ENCODE results near the gene FHIT. TPM values are rescaled to one million over a fixed set of nuclear protein-coding genes. Genes with fewer than 3 reads are reported as not detected.

Gene FHIT
- total RNA-seq, 1 donor from 2014 or later = 11.5 TPM

GRCh38 chr3:61157414-61157813 is 93.8 kb downstream of the FHIT start:
- no peak for DNase-seq (ENCODE audit: low read depth)
- no peaks in the 10 kb centered on the region for H3K36me3 ChIP-seq (ENCODE audit: control insufficient read depth, insufficient read depth, low read length)
- no peak for TF ChIP-seq CTCF (IDR thresholded peaks at IDR 0.05; ENCODE audit: insufficient read depth, low read length, poor library complexity, severe bottlenecking)
- no peak overlapping the region for H3K4me3 ChIP-seq (ENCODE audit: low read depth, low read length)
- no peaks in the 10 kb centered on the region for H3K27me3 ChIP-seq (ENCODE audit: control insufficient read depth, insufficient read depth, low read length)

GRCh38 chr3:61155701-61156292 is 95.5 kb downstream of the FHIT start:
- Histone ChIP-seq H3K27me3 (ENCODE audit: control insufficient read depth, insufficient read depth, low read length) (no peaks in the 10 kb centered on the region), H3K4me3 (ENCODE audit: low read depth, low read length) (no peak overlapping the region), H3K36me3 (ENCODE audit: control insufficient read depth, insufficient read depth, low read length) (no peaks in the 10 kb centered on the region)
- no peak for TF ChIP-seq CTCF (IDR thresholded peaks at IDR 0.05; ENCODE audit: insufficient read depth, low read length, poor library complexity, severe bottlenecking)
- no peak for DNase-seq (ENCODE audit: low read depth)

GRCh38 chr3:61154457-61155198 is 96.6 kb downstream of the FHIT start:
- TF ChIP-seq CTCF (IDR thresholded peaks at IDR 0.05; ENCODE audit: insufficient read depth, low read length, poor library complexity, severe bottlenecking) = no peak
- H3K36me3 ChIP-seq (ENCODE audit: control insufficient read depth, insufficient read depth, low read length) = no peaks in the 10 kb centered on the region
- no peak for DNase-seq (ENCODE audit: low read depth)
- H3K27me3 ChIP-seq (ENCODE audit: control insufficient read depth, insufficient read depth, low read length) = no peaks in the 10 kb centered on the region
- no peak overlapping the region for H3K4me3 ChIP-seq (ENCODE audit: low read depth, low read length)

- Histone ChIP-seq H3K27me3 (ENCODE audit: control insufficient read depth, insufficient read depth, low read length) (no peaks in the 10 kb centered on the region), H3K4me3 (ENCODE audit: low read depth, low read length) (no peak overlapping the region), H3K36me3 (ENCODE audit: control insufficient read depth, insufficient read depth, low read length) (no peaks in the 10 kb centered on the region)
- no peak for TF ChIP-seq CTCF (IDR thresholded peaks at IDR 0.05; ENCODE audit: insufficient read depth, low read length, poor library complexity, severe bottlenecking)
- no peak for DNase-seq (ENCODE audit: low read depth)
Measured at GRCh38 chr3:61152071-61152470, 99.2 kb downstream of the FHIT start.

- no peak overlapping the region for H3K4me3 ChIP-seq (ENCODE audit: low read depth, low read length)
- H3K27me3 ChIP-seq (ENCODE audit: control insufficient read depth, insufficient read depth, low read length) = no peaks in the 10 kb centered on the region
- TF ChIP-seq CTCF (IDR thresholded peaks at IDR 0.05; ENCODE audit: insufficient read depth, low read length, poor library complexity, severe bottlenecking) = no peak
- no peaks in the 10 kb centered on the region for H3K36me3 ChIP-seq (ENCODE audit: control insufficient read depth, insufficient read depth, low read length)
- no peak for DNase-seq (ENCODE audit: low read depth)
Measured at GRCh38 chr3:61149236-61149635, 102.0 kb downstream of the FHIT start.

Measured in kidney epithelial cell (primary cell).